Glutamatergic neuron (in vitro differentiated cells): Measurements from ENCODE around the gene IFT74. TPM values are rescaled to one million over a fixed set of nuclear protein-coding genes. Genes with fewer than 3 reads are reported as not detected.

Source experiments
- DNase-seq: peaks from one replicate; pipeline ENCODE4 v3.0.0; 2022
- H3K27ac Mint-ChIP-seq: one replicate; pipeline ENCODE4 v1.8.0; 2020; ENCODE audit warnings: mild to moderate bottlenecking, mixed read lengths, inconsistent platforms; ENCODE audit not compliant: unreplicated experiment
- H3K27me3 Mint-ChIP-seq: one replicate; pipeline ENCODE4 v1.8.0; 2020; ENCODE audit warnings: mild to moderate bottlenecking, moderate library complexity, mixed read lengths, inconsistent platforms; ENCODE audit not compliant: unreplicated experiment
- H3K36me3 Mint-ChIP-seq: one replicate; pipeline ENCODE4 v1.8.0; 2020; ENCODE audit warnings: mild to moderate bottlenecking, mixed read lengths, inconsistent platforms; ENCODE audit not compliant: unreplicated experiment
- H3K4me1 Mint-ChIP-seq: one replicate; pipeline ENCODE4 v1.8.0; 2020; ENCODE audit warnings: mild to moderate bottlenecking, low read depth, mixed read lengths, inconsistent platforms; ENCODE audit not compliant: unreplicated experiment
- H3K4me3 Mint-ChIP-seq: one replicate; pipeline ENCODE4 v1.8.0; 2020; ENCODE audit warnings: mild to moderate bottlenecking, mixed read lengths, inconsistent platforms; ENCODE audit not compliant: unreplicated experiment
- H3K9me3 Mint-ChIP-seq: one replicate; pipeline ENCODE4 v1.8.0; 2020; ENCODE audit warnings: mild to moderate bottlenecking, moderate library complexity, mixed read lengths, inconsistent platforms; ENCODE audit not compliant: unreplicated experiment
- CTCF ChIP-seq: fragments of 200-600 bp; sonication (generic); IDR thresholded peaks from one replicate; pipeline ENCODE4 v1.5.0; 2021; ENCODE audit not compliant: partially characterized antibody, unreplicated experiment
- total RNA-seq: library from RNA; stranded (reverse); fragmentation: NEBNext Ultra II Directional; extraction: Animal tissue kit (Norgen Biotek cat#: 25700); gene quantifications from one replicate; pipeline ENCODE4 v1.2.1, GENCODE V29; 2021; ENCODE audit not compliant: unreplicated experiment

IFT74 gene
- total RNA-seq, 1 donor from 2014 or later = 6.0 TPM

- Mint-ChIP-seq H3K27ac (no peak overlapping the region), H3K4me3 (no peak overlapping the region)
- no peak for DNase-seq
Measured at GRCh38 chr9:26995810-26996209, 39.6 kb downstream of the IFT74 start.

GRCh38 chr9:27003426-27004077, 47.3 kb downstream of the IFT74 start:
- Mint-ChIP-seq H3K27me3 (no peaks in the 10 kb centered on the region), H3K27ac (no peak overlapping the region), H3K36me3 (no peaks in the 10 kb centered on the region), H3K9me3 (peaks cover 1% of the 10 kb centered on the region), H3K4me1 (no peaks in the 10 kb centered on the region), H3K4me3 (no peak overlapping the region)
- TF ChIP-seq CTCF = no peak
- no peak for DNase-seq

More at GRCh38 chr9:26995810-26996209, 39.6 kb downstream of the IFT74 start:
- no peak for TF ChIP-seq CTCF
- no peaks in the 10 kb centered on the region for H3K9me3 Mint-ChIP-seq
- H3K4me1 Mint-ChIP-seq = no peaks in the 10 kb centered on the region
- H3K27me3 Mint-ChIP-seq = no peaks in the 10 kb centered on the region
- H3K36me3 Mint-ChIP-seq = no peaks in the 10 kb centered on the region

GRCh38 chr9:27005491-27005890, 49.3 kb downstream of the IFT74 start, which contains the start of gene LRRC19:
LRRC19 (minus strand) TSS chr9:27005672; CDS start chr9:26999694, 5,978 bp downstream.
- H3K27ac Mint-ChIP-seq = no peak within 1 kb of the TSS
- peaks cover 1% of the 10 kb centered on the region for H3K9me3 Mint-ChIP-seq

GRCh38 chr9:27019589-27019988, 63.4 kb downstream of the IFT74 start:
- Mint-ChIP-seq H3K27ac (no peak overlapping the region), H3K27me3 (no peaks in the 10 kb centered on the region), H3K4me1 (no peaks in the 10 kb centered on the region), H3K9me3 (no peaks in the 10 kb centered on the region), H3K4me3 (no peak overlapping the region), H3K36me3 (peaks cover 8% of the 10 kb centered on the region)
- TF ChIP-seq CTCF = no peak
- no peak for DNase-seq

More at GRCh38 chr9:27005491-27005890, 49.3 kb downstream of the IFT74 start, which contains the start of gene LRRC19:
- Mint-ChIP-seq H3K4me1 (no peaks in the 10 kb centered on the region), H3K36me3 (no peaks in the 10 kb centered on the region), H3K4me3 (no peak within 1 kb of the TSS), H3K27me3 (no peaks in the 10 kb centered on the region)
- TF ChIP-seq CTCF = no peak
- no peak for DNase-seq

- Mint-ChIP-seq H3K36me3 (peaks cover 10% of the 10 kb centered on the region), H3K27me3 (no peaks in the 10 kb centered on the region), H3K4me3 (no peak overlapping the region), H3K4me1 (no peaks in the 10 kb centered on the region), H3K9me3 (no peaks in the 10 kb centered on the region), H3K27ac (no peak overlapping the region)
- DNase-seq = no peak
- TF ChIP-seq CTCF = no peak
Measured at GRCh38 chr9:27022920-27023319, 66.7 kb downstream of the IFT74 start.
